ENCODE data around the gene MELK. TPM values are rescaled to one million over a fixed set of nuclear protein-coding genes. Genes with fewer than 3 reads are reported as not detected.

The MELK gene
- polyA plus RNA-seq, 1 experiment, result 14.7 TPM

- ChIA-PET POLR2A (no interaction called here), CTCF (no interaction called here)
- H3K4me3 ChIP-seq (ENCODE audit: low read depth, low read length), result no peak overlapping the region
- no peaks in the 10 kb centered on the region for H3K36me3 ChIP-seq (ENCODE audit: control insufficient read depth, insufficient read depth, low read length)
- DNase-seq (ENCODE audit: low read depth), result no peak
- no peaks in the 10 kb centered on the region for H3K27me3 ChIP-seq (ENCODE audit: control insufficient read depth, insufficient read depth, low read length)
- TF ChIP-seq CTCF (IDR thresholded peaks at IDR 0.05; ENCODE audit: insufficient read depth, low read depth, low read length), result no peak
These were observed 107.0 kb downstream of the MELK start for GRCh38 chr9:36679710-36680109.

- Histone ChIP-seq H3K4me3 (ENCODE audit: low read depth, low read length) (no peak overlapping the region), H3K27me3 (ENCODE audit: control insufficient read depth, insufficient read depth, low read length) (no peaks in the 10 kb centered on the region), H3K36me3 (ENCODE audit: control insufficient read depth, insufficient read depth, low read length) (no peaks in the 10 kb centered on the region)
- no peak for TF ChIP-seq CTCF (IDR thresholded peaks at IDR 0.05; ENCODE audit: insufficient read depth, low read depth, low read length)
- ChIA-PET POLR2A (no interaction called here), CTCF (no interaction called here)
- DNase-seq (ENCODE audit: low read depth), result no peak
These were observed 113.8 kb downstream of the MELK start for GRCh38 chr9:36686471-36686870.

GRCh38 chr9:36690412-36691168 is 117.9 kb downstream of the MELK start:
- no peaks in the 10 kb centered on the region for H3K27me3 ChIP-seq (ENCODE audit: control insufficient read depth, insufficient read depth, low read length)
- ChIA-PET CTCF (no interaction called here), POLR2A (no interaction called here)
- TF ChIP-seq CTCF (IDR thresholded peaks at IDR 0.05; ENCODE audit: insufficient read depth, low read depth, low read length), result no peak
- DNase-seq (ENCODE audit: low read depth), result no peak
- H3K4me3 ChIP-seq (ENCODE audit: low read depth, low read length), result no peak overlapping the region
- H3K36me3 ChIP-seq (ENCODE audit: control insufficient read depth, insufficient read depth, low read length), result no peaks in the 10 kb centered on the region

GRCh38 chr9:36691671-36692070 is 119.0 kb downstream of the MELK start:
- POLR2A ChIA-PET, result no interaction called here

GRCh38 chr9:36698984-36699383 is 126.3 kb downstream of the MELK start:
- ChIA-PET POLR2A (no interaction called here), CTCF (no interaction called here)
- Histone ChIP-seq H3K36me3 (ENCODE audit: control insufficient read depth, insufficient read depth, low read length) (no peaks in the 10 kb centered on the region), H3K27me3 (ENCODE audit: control insufficient read depth, insufficient read depth, low read length) (0 out of 2 replicates have a peak, but pooled peaks cover 3% of the 10 kb centered on the region), H3K4me3 (ENCODE audit: low read depth, low read length) (no peak overlapping the region)
- DNase-seq (ENCODE audit: low read depth), result no peak
- TF ChIP-seq CTCF (IDR thresholded peaks at IDR 0.05; ENCODE audit: insufficient read depth, low read depth, low read length), result no peak

More at GRCh38 chr9:36691671-36692070, 119.0 kb downstream of the MELK start:
- TF ChIP-seq CTCF (IDR thresholded peaks at IDR 0.05; ENCODE audit: insufficient read depth, low read depth, low read length), result no peak
- Histone ChIP-seq H3K4me3 (ENCODE audit: low read depth, low read length) (no peak overlapping the region), H3K36me3 (ENCODE audit: control insufficient read depth, insufficient read depth, low read length) (no peaks in the 10 kb centered on the region), H3K27me3 (ENCODE audit: control insufficient read depth, insufficient read depth, low read length) (no peaks in the 10 kb centered on the region)
- CTCF ChIA-PET, result no interaction called here
- no peak for DNase-seq (ENCODE audit: low read depth)

All from BJ (cell line).